Measurements from ENCODE around the gene GUCY1A2. TPM values are rescaled to one million over a fixed set of nuclear protein-coding genes. Genes with fewer than 3 reads are reported as not detected.

Gene GUCY1A2
- total RNA-seq, 8 experiments from 2014 or later, result 3.1 to 22.5 (median 6.0) TPM

- Histone ChIP-seq H3K4me3 (no peak overlapping the region), H3K4me1 (replicated peaks in 1 of 2) (peaks cover 3 to 14% of the 10 kb centered on the region in 2 donors), H3K27ac (no peak overlapping the region)
- in situ Hi-C loops (cut with MboI; ENCODE audit: low pct_unique_long_range_greater_than_20kb in 2 of 9, low sequenced_read_pairs in 9 of 9, unreplicated experiment in 9 of 9), result no loop called here
- 50 to 100% (median 71%) methylated on average over 1 of the region's 1 CpG; no CpG with 5 or more reads in 5 of the 10 experiments for WGBS, 10 experiments
- ATAC-seq (replicated peaks in 6 of 8), result peak in 4 of 8 experiments; percentile 29 to 75 (median 58)
Observed at GRCh38 chr11:106959800-106960199, 58.5 kb downstream of the GUCY1A2 start.

- ATAC-seq (replicated peaks in 6 of 8), result peak in 2 of 8 experiments; percentile 7 to 40
- in situ Hi-C loops (cut with MboI; ENCODE audit: low pct_unique_long_range_greater_than_20kb in 2 of 9, low sequenced_read_pairs in 9 of 9, unreplicated experiment in 9 of 9), result no loop called here
- WGBS, 10 experiments, result 8 to 100% (median 80%) methylated on average over 1 to 3 of the region's 3 CpGs; no CpG with 5 or more reads in 2 of the 10 experiments
- Histone ChIP-seq H3K4me1 (replicated peaks in 1 of 2) (peaks cover 3 to 14% of the 10 kb centered on the region in 2 donors), H3K27ac (no peak overlapping the region), H3K4me3 (no peak overlapping the region)
Observed at GRCh38 chr11:106959386-106959785, 58.9 kb downstream of the GUCY1A2 start.

DNA sequence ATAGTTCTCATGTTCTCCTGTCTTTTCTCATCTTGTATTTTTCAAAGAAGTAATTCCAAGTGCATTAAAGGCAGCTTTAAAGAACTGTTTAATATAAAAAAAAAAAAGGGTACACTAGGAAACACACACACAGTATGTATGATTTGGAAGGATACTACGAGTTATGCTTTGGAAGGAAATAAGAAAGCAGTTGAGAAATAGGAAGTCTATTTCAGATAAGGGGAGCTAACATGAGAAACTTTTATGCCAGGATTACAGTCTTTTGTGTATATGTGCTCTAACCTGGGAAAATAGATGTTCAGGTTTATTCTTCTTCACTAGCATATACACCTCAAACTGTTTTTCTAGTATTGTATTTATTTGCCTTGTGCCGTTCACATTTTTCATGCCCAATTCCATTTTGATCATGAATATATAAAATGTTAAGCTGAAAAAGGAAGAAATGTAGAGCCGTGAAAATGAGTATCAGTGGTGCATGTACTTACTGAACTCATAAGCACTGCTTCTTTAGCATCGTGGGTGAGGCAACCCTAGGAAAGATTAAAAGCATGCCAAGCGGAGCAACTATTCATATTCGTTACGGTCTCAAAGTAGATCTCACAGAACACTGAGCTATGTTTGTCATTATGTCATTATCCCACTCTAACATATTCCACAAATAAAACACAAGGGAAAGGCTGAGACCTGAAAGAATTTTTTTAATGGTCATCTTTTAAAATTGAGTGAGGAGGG, 59.6 kb downstream of the GUCY1A2 start:
- 12 to 100% (median 77%) methylated on average over 1 to 7 of the region's 7 CpGs for WGBS, 10 experiments
- H3K4me3 ChIP-seq, result no peak overlapping the region
- H3K4me1 ChIP-seq (replicated peaks in 1 of 2), result peaks cover 3 to 14% of the 10 kb centered on the region in 2 donors
- in situ Hi-C loops (cut with MboI; ENCODE audit: low pct_unique_long_range_greater_than_20kb in 2 of 9, low sequenced_read_pairs in 9 of 9, unreplicated experiment in 9 of 9), result no loop called here
- ATAC-seq (replicated peaks in 6 of 8), result peak in 5 of 8 experiments; percentile 17 to 55 (median 42)
- no peak overlapping the region for H3K27ac ChIP-seq

DNA sequence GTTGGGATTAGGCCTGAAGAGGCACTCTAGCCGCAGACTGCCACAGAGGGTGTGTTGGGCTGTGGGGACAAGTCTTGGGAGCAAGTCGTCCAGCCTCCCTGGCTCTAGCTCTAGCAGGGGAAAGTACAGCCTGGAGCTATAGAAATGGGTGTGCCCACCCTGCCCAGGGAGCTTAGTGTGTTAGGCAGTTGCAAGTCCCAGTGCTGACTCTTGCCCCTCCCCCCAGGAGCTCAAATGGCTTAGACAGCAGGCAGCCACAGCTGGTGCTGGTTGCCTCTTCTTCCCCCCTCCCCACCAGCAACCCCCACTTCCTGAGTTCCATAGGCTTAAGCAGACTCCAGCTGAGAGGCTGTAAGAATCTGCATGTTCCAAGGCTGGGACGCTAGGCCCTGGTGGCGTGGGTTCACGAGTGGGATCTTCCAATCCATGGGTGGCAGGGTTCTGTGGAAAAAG, 61.2 kb downstream of the GUCY1A2 start:
- ATAC-seq (replicated peaks in 6 of 8), result peak in 3 of 8 experiments; percentile 74 to 93 (median 82)
- in situ Hi-C loops (cut with MboI; ENCODE audit: low pct_unique_long_range_greater_than_20kb in 2 of 9, low sequenced_read_pairs in 9 of 9, unreplicated experiment in 9 of 9), result no loop called here
- Histone ChIP-seq H3K4me1 (replicated peaks in 1 of 2) (peaks cover 3 to 14% of the 10 kb centered on the region in 2 donors), H3K27ac (no peak overlapping the region), H3K4me3 (no peak overlapping the region)
- 90 to 100% (median 93%) methylated on average over 1 to 4 of the region's 5 CpGs; no CpG with 5 or more reads in 7 of the 10 experiments for WGBS, 10 experiments

DNA sequence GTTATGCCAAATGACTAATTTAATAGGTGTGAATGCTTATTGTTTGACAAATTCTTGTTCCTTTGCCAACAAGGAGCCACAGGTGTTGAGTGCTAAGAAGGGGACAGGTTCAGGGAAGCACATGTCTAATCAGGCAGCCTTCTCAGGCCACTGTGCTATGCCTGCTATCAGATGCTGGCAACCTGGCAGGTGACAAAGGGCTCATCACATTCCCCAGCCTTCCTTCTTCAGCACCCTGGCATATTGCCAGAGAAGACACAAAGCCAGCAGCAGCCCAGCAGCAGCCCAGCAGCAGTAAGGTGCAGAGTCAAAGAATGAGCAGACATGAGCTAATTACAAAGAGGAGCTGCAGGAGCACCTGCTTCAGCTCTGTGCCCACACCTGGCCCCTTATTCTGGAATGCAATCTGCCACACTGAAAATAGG, 68.2 kb downstream of the GUCY1A2 start:
- in situ Hi-C loops (cut with MboI; ENCODE audit: low pct_unique_long_range_greater_than_20kb in 2 of 9, low sequenced_read_pairs in 9 of 9, unreplicated experiment in 9 of 9), result no loop called here
- H3K4me3 ChIP-seq, result no peak overlapping the region
- H3K27ac ChIP-seq, result no peak overlapping the region
- peak in 1 of 8 experiments; percentile 66 for ATAC-seq (replicated peaks in 6 of 8)
- no peaks in the 10 kb centered on the region for H3K4me1 ChIP-seq (replicated peaks in 1 of 2)

GRCh38 chr11:106943089-106943488, 75.2 kb downstream of the GUCY1A2 start:
- ATAC-seq (replicated peaks in 6 of 8), result no peak
- H3K27ac ChIP-seq, result no peak overlapping the region
- 52 to 100% (median 93%) methylated on average over 1 to 3 of the region's 3 CpGs; no CpG with 5 or more reads in 2 of the 10 experiments for WGBS, 10 experiments
- no peak overlapping the region for H3K4me3 ChIP-seq
- peaks cover 0 to 8% of the 10 kb centered on the region in 2 donors for H3K4me1 ChIP-seq (replicated peaks in 1 of 2)
- in situ Hi-C loops (cut with MboI; ENCODE audit: low pct_unique_long_range_greater_than_20kb in 2 of 9, low sequenced_read_pairs in 9 of 9, unreplicated experiment in 9 of 9), result no loop called here

DNA sequence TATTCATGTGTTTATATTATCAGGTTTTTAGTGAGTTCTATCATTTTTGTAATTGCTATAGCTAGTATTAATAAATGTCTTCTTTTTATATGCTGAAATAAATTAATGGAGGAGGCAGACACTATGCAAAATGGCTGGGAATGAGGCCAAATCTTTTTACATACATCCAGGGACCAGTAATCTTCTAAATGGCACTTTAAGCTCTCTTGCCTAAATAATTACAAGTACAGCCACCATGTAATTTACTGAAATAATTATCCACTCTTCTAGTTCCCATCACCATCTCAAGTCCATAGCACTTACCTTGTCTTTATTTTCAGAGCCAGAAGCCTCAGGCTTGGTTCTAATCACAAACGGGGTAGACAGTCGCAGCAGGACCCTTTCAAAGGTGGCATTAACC, 79.1 kb downstream of the GUCY1A2 start:
- in situ Hi-C loops (cut with MboI; ENCODE audit: low pct_unique_long_range_greater_than_20kb in 2 of 9, low sequenced_read_pairs in 9 of 9, unreplicated experiment in 9 of 9), result no loop called here

DNA sequence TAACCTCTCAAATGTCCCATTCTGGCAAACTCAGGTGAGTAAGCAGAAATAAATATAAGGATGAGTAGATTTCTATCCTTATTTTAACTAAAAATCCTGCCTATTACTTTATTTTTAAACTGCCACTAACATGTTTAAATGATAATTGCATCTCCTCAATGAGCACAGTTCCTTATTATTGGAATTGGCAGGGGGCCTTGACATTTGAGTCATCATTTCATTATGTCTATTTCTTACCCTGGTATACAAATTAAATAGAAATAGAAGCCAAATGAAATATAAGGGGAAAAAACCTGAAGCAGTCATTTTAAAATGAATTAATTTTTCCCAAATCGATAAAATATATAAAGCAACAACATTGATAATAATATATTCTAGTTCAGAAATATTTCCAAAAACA, 81.2 kb downstream of the GUCY1A2 start:
- WGBS, 10 experiments, result 22 to 100% (median 92%) methylated on average over 1 of the region's 1 CpG; no CpG with 5 or more reads in 1 of the 10 experiments
- ATAC-seq (replicated peaks in 6 of 8), result no peak
- H3K4me3 ChIP-seq, result no peak overlapping the region
- no peak overlapping the region for H3K27ac ChIP-seq
- in situ Hi-C loops (cut with MboI; ENCODE audit: low pct_unique_long_range_greater_than_20kb in 2 of 9, low sequenced_read_pairs in 9 of 9, unreplicated experiment in 9 of 9), result no loop called here
- H3K4me1 ChIP-seq (replicated peaks in 1 of 2), result peaks cover 0 to 8% of the 10 kb centered on the region in 2 donors

More for the DNA sequence above, 79.1 kb downstream of the GUCY1A2 start:
- Histone ChIP-seq H3K27ac (no peak overlapping the region), H3K4me1 (replicated peaks in 1 of 2) (peaks cover 0 to 8% of the 10 kb centered on the region in 2 donors), H3K4me3 (no peak overlapping the region)
- ATAC-seq (replicated peaks in 6 of 8), result peak in 1 of 8 experiments; percentile 53
- 75 to 100% (median 83%) methylated on average over 1 to 2 of the region's 2 CpGs; no CpG with 5 or more reads in 7 of the 10 experiments for WGBS, 10 experiments

GRCh38 chr11:106925245-106925644, 93.0 kb downstream of the GUCY1A2 start:
- no peak overlapping the region for H3K27ac ChIP-seq
- H3K4me3 ChIP-seq, result no peak overlapping the region
- in situ Hi-C loops (cut with MboI; ENCODE audit: low pct_unique_long_range_greater_than_20kb in 2 of 9, low sequenced_read_pairs in 9 of 9, unreplicated experiment in 9 of 9), result no loop called here
- ATAC-seq (replicated peaks in 6 of 8), result no peak
- H3K4me1 ChIP-seq (replicated peaks in 1 of 2), result no peaks in the 10 kb centered on the region

GRCh38 chr11:106920899-106921509, 97.3 kb downstream of the GUCY1A2 start:
- peak in 1 of 8 experiments; percentile 40 for ATAC-seq (replicated peaks in 6 of 8)
- H3K4me1 ChIP-seq (replicated peaks in 1 of 2), result no peaks in the 10 kb centered on the region
- in situ Hi-C loops (cut with MboI; ENCODE audit: low pct_unique_long_range_greater_than_20kb in 2 of 9, low sequenced_read_pairs in 9 of 9, unreplicated experiment in 9 of 9), result no loop called here
- H3K27ac ChIP-seq, result no peak overlapping the region
- no peak overlapping the region for H3K4me3 ChIP-seq

- no peak for ATAC-seq (replicated peaks in 6 of 8)
- no peaks in the 10 kb centered on the region for H3K4me1 ChIP-seq (replicated peaks in 1 of 2)
- WGBS, 10 experiments, result 75 to 100% (median 93%) methylated on average over 2 of the region's 2 CpGs; no CpG with 5 or more reads in 5 of the 10 experiments
- H3K4me3 ChIP-seq, result no peak overlapping the region
- in situ Hi-C loops (cut with MboI; ENCODE audit: low pct_unique_long_range_greater_than_20kb in 2 of 9, low sequenced_read_pairs in 9 of 9, unreplicated experiment in 9 of 9), result no loop called here
- no peak overlapping the region for H3K27ac ChIP-seq
Observed at GRCh38 chr11:106917973-106918372, 100.3 kb downstream of the GUCY1A2 start.

GRCh38 chr11:106914409-106914808, 103.9 kb downstream of the GUCY1A2 start:
- Histone ChIP-seq H3K27ac (no peak overlapping the region), H3K4me1 (replicated peaks in 1 of 2) (no peaks in the 10 kb centered on the region), H3K4me3 (no peak overlapping the region)
- ATAC-seq (replicated peaks in 6 of 8), result no peak
- 13 to 100% (median 80%) methylated on average over 1 of the region's 1 CpG; no CpG with 5 or more reads in 1 of the 10 experiments for WGBS, 10 experiments
- in situ Hi-C loops (cut with MboI; ENCODE audit: low pct_unique_long_range_greater_than_20kb in 2 of 9, low sequenced_read_pairs in 9 of 9, unreplicated experiment in 9 of 9), result no loop called here

DNA sequence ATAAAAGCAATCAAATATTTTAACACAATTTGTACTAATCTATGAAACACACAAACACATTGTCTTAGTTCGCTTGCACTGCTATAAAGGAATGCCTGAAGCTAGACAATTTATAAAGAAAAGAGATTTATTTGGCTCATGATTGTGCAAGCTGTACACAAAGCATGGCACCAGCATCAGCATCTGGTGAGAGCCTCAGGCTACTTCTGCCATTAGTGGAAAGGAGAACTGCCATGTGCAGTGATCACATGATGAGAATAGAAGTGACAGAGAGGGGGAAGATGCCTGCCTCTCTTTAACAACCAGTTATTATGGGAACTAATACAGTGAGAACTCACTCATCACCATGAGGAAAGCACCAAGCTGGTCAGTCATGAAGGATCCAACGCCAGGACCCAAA, 105.1 kb downstream of the GUCY1A2 start:
- in situ Hi-C loops (cut with MboI; ENCODE audit: low pct_unique_long_range_greater_than_20kb in 2 of 9, low sequenced_read_pairs in 9 of 9, unreplicated experiment in 9 of 9), result no loop called here
- no peak overlapping the region for H3K27ac ChIP-seq
- H3K4me3 ChIP-seq, result no peak overlapping the region
- peak in 1 of 8 experiments; percentile 25 for ATAC-seq (replicated peaks in 6 of 8)
- 0 to 100% (median 71%) methylated on average over 1 to 2 of the region's 2 CpGs; no CpG with 5 or more reads in 1 of the 10 experiments for WGBS, 10 experiments
- no peaks in the 10 kb centered on the region for H3K4me1 ChIP-seq (replicated peaks in 1 of 2)
